Tibial nerve (tissue), 4 donors: ENCODE measurements around the gene ADAMTSL1.

Experiments
- EP300 ChIP-seq, 2 donors: sonication (generic); formaldehyde crosslinking; IDR thresholded peaks; one replicate each; pipeline ENCODE4 v1.6.1; 2017; ENCODE audit warnings: antibody characterized with exemption in 2 of 2, mild to moderate bottlenecking in 1 of 2
- POLR2A ChIP-seq, 2 donors: fragments of 450-650 bp; IDR thresholded peaks; one replicate each; pipeline ENCODE4 v1.6.1; 2017; ENCODE audit warnings: antibody characterized with exemption in 2 of 2, mild to moderate bottlenecking in 2 of 2, moderate library complexity in 2 of 2
- TF ChIP-seq, protein P1 (sequence below), 5 experiments: fragments of 200-600 bp in 3 of 5; fragments of 450-650 bp in 2 of 5; sonication (generic) in 3 of 5; IDR thresholded peaks; one replicate each; pipeline ENCODE4 v1.5.1; 2016 to 2019; ENCODE audit warnings: antibody characterized with exemption in 5 of 5, mild to moderate bottlenecking in 3 of 5, moderate library complexity in 2 of 5

DNA sequence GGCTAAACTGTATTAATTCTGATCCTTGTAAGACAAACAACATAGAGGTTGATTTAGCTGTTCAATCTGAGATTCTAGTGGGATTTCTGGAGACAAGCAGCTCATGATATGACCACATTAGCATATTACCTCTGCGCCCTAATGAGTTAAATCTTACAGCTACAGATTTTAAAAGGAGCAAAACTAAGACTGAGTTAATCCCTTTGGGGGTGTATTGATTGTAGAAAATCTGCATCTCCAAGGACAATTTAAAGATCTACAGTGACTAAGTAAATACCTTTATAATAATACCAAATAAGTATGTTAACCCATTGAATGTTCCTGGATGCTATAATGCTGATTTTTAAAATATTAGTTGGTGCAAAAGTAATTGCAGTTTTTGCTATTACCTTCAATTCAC is 33.2 kb downstream of the ADAMTSL1 start:
- TF ChIP-seq, protein P1, sequence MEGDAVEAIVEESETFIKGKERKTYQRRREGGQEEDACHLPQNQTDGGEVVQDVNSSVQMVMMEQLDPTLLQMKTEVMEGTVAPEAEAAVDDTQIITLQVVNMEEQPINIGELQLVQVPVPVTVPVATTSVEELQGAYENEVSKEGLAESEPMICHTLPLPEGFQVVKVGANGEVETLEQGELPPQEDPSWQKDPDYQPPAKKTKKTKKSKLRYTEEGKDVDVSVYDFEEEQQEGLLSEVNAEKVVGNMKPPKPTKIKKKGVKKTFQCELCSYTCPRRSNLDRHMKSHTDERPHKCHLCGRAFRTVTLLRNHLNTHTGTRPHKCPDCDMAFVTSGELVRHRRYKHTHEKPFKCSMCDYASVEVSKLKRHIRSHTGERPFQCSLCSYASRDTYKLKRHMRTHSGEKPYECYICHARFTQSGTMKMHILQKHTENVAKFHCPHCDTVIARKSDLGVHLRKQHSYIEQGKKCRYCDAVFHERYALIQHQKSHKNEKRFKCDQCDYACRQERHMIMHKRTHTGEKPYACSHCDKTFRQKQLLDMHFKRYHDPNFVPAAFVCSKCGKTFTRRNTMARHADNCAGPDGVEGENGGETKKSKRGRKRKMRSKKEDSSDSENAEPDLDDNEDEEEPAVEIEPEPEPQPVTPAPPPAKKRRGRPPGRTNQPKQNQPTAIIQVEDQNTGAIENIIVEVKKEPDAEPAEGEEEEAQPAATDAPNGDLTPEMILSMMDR (IDR thresholded peaks at IDR 0.05): no peak
- TF ChIP-seq EP300 (IDR thresholded peaks at IDR 0.05) (no peak), POLR2A (IDR thresholded peaks at IDR 0.05) (no peak)
